ENCODE data around the gene PIGC.

PIGC gene

DNA sequence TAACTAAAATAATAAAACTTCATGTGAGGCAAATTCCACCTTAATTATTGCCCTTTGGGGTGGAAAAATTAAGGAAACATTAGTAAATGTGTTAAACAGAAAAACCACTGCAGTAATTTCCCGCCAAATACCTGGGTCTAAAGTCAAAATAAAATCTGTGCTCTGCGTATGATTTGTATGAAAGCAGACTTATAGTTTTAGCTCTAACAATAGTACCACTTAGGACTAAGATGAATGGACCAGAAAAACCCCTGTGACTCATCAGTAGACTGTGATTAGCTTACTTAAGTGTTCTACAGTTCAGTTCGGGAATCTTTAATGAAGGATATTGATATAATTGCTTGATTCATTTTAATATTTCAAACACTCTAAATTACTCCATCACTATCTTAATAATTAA is 46.6 kb downstream of the PIGC start:
- no peak for DNase-seq

DNA sequence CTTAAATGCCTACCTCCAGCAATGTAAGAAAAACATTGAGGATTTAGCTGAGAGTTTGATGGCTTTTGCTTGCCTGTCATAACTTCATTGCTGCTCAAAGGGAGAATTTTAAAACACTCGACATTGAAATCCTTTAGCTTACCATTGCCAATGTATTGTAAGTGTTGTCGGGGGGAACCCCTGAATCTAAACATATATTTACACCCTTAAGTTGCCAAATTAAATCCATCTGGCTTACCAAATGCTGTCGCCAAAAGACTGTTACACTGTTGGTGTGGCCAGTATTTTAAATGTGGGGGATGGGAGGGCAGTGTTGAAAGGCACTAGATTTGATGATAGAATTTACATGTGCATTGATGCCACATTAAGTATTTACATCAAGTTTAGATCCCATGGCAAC is 48.3 kb downstream of the PIGC start:
- DNase-seq: no peak

DNA sequence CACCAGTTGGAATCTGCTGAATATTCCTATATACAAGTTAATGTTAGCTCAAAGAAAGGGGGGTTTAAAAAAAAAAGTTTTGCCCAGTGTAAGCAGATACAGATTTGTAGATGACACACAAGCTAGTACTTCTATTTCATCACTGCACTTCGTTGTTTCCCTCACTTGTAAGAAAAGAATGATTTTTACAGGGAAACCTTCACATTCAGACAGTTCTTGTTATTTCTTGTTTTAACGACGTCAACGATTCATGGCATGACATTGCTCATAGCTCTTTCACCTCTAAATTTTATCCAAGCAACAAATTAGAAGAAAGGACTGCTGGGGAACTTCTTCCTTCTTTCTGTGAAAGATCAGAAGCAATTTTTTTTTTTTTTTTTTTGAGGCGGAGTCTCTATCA is 49.1 kb downstream of the PIGC start:
- DNase-seq: no peak

DNA sequence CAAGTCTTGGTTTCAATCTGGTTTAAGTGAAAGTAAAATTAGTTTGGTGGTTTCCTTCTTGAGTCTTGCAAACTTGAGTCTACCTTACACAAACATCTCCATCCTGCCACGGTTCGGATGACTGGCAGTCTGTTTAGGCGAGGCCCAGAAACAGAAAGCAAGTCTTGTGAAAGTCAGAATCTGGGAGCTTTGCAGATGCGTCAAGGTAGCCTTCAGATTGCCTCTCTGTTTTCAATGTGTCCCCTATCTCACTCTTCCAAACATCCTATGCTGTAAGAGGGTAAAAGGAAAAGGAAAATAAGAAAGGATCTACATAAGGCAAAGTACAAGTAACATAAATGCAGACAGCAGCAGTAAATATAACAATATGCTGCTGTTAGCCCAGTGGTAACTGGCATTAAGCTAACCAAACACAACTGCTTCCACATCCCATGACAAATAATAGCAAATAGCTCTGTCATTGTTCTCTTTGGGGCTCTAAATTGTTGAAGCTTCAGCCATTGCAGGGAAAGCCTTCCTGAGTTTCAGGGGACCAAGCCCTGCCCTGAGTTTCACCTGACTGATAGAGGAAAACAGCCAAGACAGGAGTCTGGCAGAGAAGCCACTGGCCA is 49.6 kb downstream of the PIGC start:
- no peak for DNase-seq

DNA sequence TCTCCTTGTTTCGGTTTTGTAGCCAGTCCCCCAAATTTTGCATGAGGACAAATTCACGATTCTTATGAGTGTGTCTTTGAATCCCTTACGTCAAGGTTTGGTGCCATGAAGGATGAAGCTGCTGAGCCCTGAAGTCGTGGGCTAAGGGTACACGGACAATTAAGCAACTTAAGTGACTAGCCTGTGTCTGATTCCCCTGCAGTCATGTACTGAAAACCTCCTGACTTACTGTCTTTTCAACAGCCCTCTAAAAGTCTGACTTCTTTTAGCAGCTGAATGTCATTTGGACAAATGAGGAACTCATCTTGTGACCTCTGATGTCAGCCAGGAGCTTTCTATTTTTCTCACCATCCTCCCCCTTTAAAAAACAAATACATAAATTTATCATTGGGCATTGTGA is 50.5 kb downstream of the PIGC start:
- no peak for DNase-seq

DNA sequence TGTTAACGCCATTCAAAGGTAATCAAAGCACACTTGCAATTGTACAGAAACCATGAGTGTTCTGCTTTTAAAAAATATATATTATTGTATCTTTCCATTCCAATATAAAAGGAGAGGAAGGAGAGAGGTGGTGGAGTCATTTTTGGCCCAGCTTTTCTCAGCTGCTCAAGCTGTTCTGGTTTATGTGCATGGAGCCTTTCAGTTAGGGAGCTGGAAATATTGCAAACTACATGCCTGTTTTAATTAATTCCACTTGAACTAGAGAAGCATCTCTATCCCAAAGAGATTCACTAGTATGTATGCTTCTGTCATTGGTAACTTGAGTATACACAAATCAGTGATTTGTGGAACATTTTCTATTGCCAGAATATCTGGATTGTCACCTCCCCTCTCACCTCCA is 51.9 kb downstream of the PIGC start:
- DNase-seq: no peak
